OCI-LY7 (cell line): ENCODE measurements around the gene SMARCA2. TPM values are rescaled to one million over a fixed set of nuclear protein-coding genes. Genes with fewer than 3 reads are reported as not detected.

Experiments used
- BruUV-seq: library from RNA; stranded (reverse); fragments of 400-500 nt; replicated peaks from 2 replicates; lab custom pipeline; 2021; lab: Mats Ljungman, UMichigan
- CTCF ChIA-PET: fragments of 300-600 bp; sonication (Branson Sonifier 250); formaldehyde crosslinking; loops from one replicate; lab custom pipeline; 2022; ENCODE audit warnings: antibody characterized with exemption; ENCODE audit not compliant: unreplicated experiment; lab: Charles Lee
- POLR2A ChIA-PET: fragments of 300-600 bp; sonication (Branson Sonifier 250); formaldehyde crosslinking; loops from one replicate; lab custom pipeline; 2022; ENCODE audit warnings: antibody characterized with exemption; lab: Charles Lee
- DNase-seq: peaks from one replicate; pipeline ENCODE4 v3.0.0-alpha.2; 2015; ENCODE audit warnings: low spot score
- H2AFZ ChIP-seq: fragments of 200-600 bp; sonication (generic), shearing (Covaris generic); 2 replicates; pipeline ENCODE4 v1.6.1; 2014; ENCODE audit warnings: mild to moderate bottlenecking, antibody characterized with exemption, low read length, moderate library complexity
- H3K27ac ChIP-seq: fragments of 200-600 bp; sonication (generic); 2 replicates; pipeline ENCODE4 v1.5.1; 2014; ENCODE audit warnings: mixed run types, low read depth, mild to moderate bottlenecking, moderate library complexity, low read length, inconsistent platforms; ENCODE audit not compliant: poor library complexity, severe bottlenecking
- H3K36me3 ChIP-seq: fragments of 200-600 bp; sonication (generic); 2 replicates; pipeline ENCODE4 v1.6.1; 2014; ENCODE audit warnings: mild to moderate bottlenecking, antibody characterized with exemption, low read length, moderate library complexity, mixed read lengths; ENCODE audit not compliant: insufficient read depth
- H3K4me1 ChIP-seq: fragments of 200-600 bp; sonication (generic); 2 replicates; pipeline ENCODE4 v1.5.1; 2014; ENCODE audit warnings: mild to moderate bottlenecking, low read length; ENCODE audit not compliant: insufficient read depth, poor library complexity, severe bottlenecking
- H3K4me2 ChIP-seq: fragments of 200-600 bp; sonication (generic); 2 replicates; pipeline ENCODE4 v1.6.1; 2014; ENCODE audit warnings: mild to moderate bottlenecking, low read length
- H3K4me3 ChIP-seq: fragments of 200-600 bp; sonication (generic); 2 replicates; pipeline ENCODE4 v1.5.1; 2014; ENCODE audit warnings: mild to moderate bottlenecking, low read depth, low read length; ENCODE audit not compliant: poor library complexity, severe bottlenecking
- H3K79me2 ChIP-seq: fragments of 200-600 bp; sonication (generic); 2 replicates; pipeline ENCODE4 v1.6.1; 2016; ENCODE audit warnings: low read depth, mild to moderate bottlenecking, low read length, moderate library complexity, mixed read lengths; ENCODE audit not compliant: insufficient read depth
- H3K9me2 ChIP-seq: fragments of 200-600 bp; sonication (generic); 2 replicates; pipeline ENCODE4 v1.6.1; 2016; ENCODE audit warnings: mild to moderate bottlenecking, low read length, mixed read lengths; ENCODE audit not compliant: insufficient read depth
- H3K9me3 ChIP-seq: fragments of 200-600 bp; sonication (generic); 2 replicates; pipeline ENCODE4 v1.6.1; 2014; ENCODE audit warnings: mild to moderate bottlenecking, mixed run types, low read length, mixed read lengths
- H4K20me1 ChIP-seq: fragments of 200-600 bp; sonication (generic); 2 replicates; pipeline ENCODE4 v1.6.1; 2014; ENCODE audit warnings: mild to moderate bottlenecking, antibody characterized with exemption, low read length, moderate library complexity, mixed read lengths; ENCODE audit not compliant: insufficient read depth
- EZH2phosphoT487 ChIP-seq: fragments of 200-600 bp; sonication (generic); IDR thresholded peaks from 2 replicates; pipeline ENCODE4 v1.6.1; 2018; ENCODE audit warnings: low read depth, borderline replicate concordance, mild to moderate bottlenecking, mixed run types, antibody characterized with exemption, low read length, moderate library complexity, mixed read lengths
- intact Hi-C: fragments of 100-400 bp; cut with micrococcal nuclease; formaldehyde crosslinking; loops from one replicate; pipeline ENCODE4 v1.10.0; 2022; ENCODE audit not compliant: unreplicated experiment
- total RNA-seq, 2 experiments: library from RNA; depleted of rRNA in 1 of 2; stranded (reverse); fragments of >200 nt in 1 of 2; shearing (Covaris generic) in 1 of 2; gene quantifications; 2 replicates each; pipeline ENCODE4 v1.2.3, GENCODE V29; 2014 to 2022
- TF ChIP-seq, protein P1 (sequence below): fragments of 200-600 bp; sonication (generic); conservative IDR thresholded peaks from 2 replicates; pipeline ENCODE4 v1.5.1; 2014; ENCODE audit warnings: mild to moderate bottlenecking, antibody characterized with exemption, low read length, moderate library complexity, mixed read lengths

Gene SMARCA2
- total RNA-seq, 2 experiments from 2014 or later = 54.8 to 80.6 TPM

DNA sequence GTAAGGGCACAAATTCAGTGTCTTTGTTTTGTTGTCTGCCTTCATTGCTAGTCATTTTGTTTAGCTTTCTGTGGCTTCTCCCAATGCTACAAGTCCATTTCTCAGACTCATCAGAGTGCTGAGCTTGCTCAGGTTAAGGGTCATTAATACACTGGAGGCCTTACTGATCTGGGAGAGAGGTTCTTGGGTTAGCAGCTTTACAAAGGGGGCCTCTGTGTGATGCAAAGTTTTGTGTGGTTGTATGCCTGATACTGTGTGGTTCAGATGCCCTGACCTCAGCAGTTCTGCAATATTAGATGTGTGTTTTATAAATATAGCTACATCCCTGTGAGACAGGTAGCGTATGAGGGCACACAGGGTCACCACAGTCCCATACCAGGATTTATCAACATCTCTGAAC, 34.8 kb upstream of the SMARCA2 start:
- DNase-seq = no peak
- Histone ChIP-seq H3K36me3 (no peaks in the 10 kb centered on the region), H3K4me2 (no peak overlapping the region), H4K20me1 (no peaks in the 10 kb centered on the region), H3K4me3 (no peak overlapping the region), H3K9me3 (no peaks in the 10 kb centered on the region), H3K27ac (no peak overlapping the region), H3K9me2 (no peaks in the 10 kb centered on the region), H3K4me1 (no peaks in the 10 kb centered on the region), H2AFZ (no peak overlapping the region), H3K79me2 (no peaks in the 10 kb centered on the region)
- TF ChIP-seq EZH2phosphoT487 = no peak
- TF ChIP-seq, protein P1, sequence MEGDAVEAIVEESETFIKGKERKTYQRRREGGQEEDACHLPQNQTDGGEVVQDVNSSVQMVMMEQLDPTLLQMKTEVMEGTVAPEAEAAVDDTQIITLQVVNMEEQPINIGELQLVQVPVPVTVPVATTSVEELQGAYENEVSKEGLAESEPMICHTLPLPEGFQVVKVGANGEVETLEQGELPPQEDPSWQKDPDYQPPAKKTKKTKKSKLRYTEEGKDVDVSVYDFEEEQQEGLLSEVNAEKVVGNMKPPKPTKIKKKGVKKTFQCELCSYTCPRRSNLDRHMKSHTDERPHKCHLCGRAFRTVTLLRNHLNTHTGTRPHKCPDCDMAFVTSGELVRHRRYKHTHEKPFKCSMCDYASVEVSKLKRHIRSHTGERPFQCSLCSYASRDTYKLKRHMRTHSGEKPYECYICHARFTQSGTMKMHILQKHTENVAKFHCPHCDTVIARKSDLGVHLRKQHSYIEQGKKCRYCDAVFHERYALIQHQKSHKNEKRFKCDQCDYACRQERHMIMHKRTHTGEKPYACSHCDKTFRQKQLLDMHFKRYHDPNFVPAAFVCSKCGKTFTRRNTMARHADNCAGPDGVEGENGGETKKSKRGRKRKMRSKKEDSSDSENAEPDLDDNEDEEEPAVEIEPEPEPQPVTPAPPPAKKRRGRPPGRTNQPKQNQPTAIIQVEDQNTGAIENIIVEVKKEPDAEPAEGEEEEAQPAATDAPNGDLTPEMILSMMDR = no peak
- ChIA-PET POLR2A (no interaction called here), CTCF (no interaction called here)
- intact Hi-C loops = no loop called here
- no TSS peak for BruUV-seq

DNA sequence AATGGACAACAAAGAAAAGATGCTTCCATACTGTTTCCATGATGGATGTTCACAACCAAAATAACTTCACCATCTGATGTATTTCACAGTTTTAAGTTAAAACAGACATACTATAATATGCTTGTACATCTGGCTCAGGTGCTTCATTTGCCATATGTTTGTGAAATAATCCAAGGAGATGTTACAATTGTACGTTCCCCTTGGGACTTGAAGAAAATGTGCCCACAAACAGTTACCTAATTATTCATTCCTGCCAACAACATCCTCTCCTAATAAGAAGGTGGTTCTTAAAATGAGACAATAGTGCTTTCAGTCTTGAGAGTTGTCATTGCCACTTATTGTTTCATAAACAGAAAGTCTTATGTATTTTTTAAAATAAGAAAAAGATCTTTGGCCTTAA, 33.1 kb upstream of the SMARCA2 start:
- Histone ChIP-seq H3K9me2 (no peaks in the 10 kb centered on the region), H3K36me3 (no peaks in the 10 kb centered on the region), H3K9me3 (no peaks in the 10 kb centered on the region), H3K4me2 (no peak overlapping the region), H3K4me1 (no peaks in the 10 kb centered on the region), H4K20me1 (no peaks in the 10 kb centered on the region), H2AFZ (no peak overlapping the region), H3K4me3 (no peak overlapping the region), H3K79me2 (no peaks in the 10 kb centered on the region), H3K27ac (no peak overlapping the region)
- intact Hi-C loops = no loop called here
- BruUV-seq = no TSS peak
- ChIA-PET CTCF (no interaction called here), POLR2A (interaction anchor here (0.6 kb wide), 1 partner anchor 492 kb away, joined by 3 read pairs; no protein-coding TSS in a partner anchor)
- TF ChIP-seq EZH2phosphoT487 = no peak
- TF ChIP-seq, protein P1 = no peak
- no peak for DNase-seq

DNA sequence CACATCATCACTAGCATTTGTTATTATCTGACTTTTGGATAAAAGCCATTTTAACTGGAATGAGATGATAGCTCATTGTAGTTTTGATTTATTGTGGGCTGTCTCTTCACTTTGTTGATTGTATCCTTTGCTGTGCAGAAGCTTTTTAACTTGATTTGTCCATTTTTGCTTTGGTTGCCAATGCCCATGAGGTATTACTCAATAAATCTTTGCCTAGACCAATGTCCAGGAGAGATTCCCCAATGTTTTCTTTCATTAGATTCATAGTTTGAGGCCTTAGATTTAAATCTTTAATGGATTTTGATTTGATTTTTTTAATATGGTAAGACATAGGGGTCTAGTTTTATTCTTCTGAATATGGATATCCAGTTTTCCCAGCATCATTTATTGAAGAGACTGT, 28.8 kb upstream of the SMARCA2 start:
- CTCF ChIA-PET = interaction anchor here (0.6 kb wide), 1 partner anchor 888 kb away, joined by 3 read pairs; no protein-coding TSS in a partner anchor
- POLR2A ChIA-PET = no interaction called here
- DNase-seq = no peak
- H4K20me1 ChIP-seq = no peaks in the 10 kb centered on the region
- H3K4me2 ChIP-seq = no peak overlapping the region
- intact Hi-C loops = no loop called here
- H3K9me2 ChIP-seq = no peaks in the 10 kb centered on the region
- H3K36me3 ChIP-seq = no peaks in the 10 kb centered on the region
- BruUV-seq = no TSS peak
- no peaks in the 10 kb centered on the region for H3K9me3 ChIP-seq
- TF ChIP-seq EZH2phosphoT487 = no peak
- TF ChIP-seq, protein P1 = no peak
- H3K4me3 ChIP-seq = no peak overlapping the region
- H3K27ac ChIP-seq = no peak overlapping the region
- H3K4me1 ChIP-seq = no peaks in the 10 kb centered on the region
- no peak overlapping the region for H2AFZ ChIP-seq
- no peaks in the 10 kb centered on the region for H3K79me2 ChIP-seq
